Transverse colon (tissue), 4 donors: ENCODE measurements around the gene GRB2. TPM values are rescaled to one million over a fixed set of nuclear protein-coding genes. Genes with fewer than 3 reads are reported as not detected.

Source experiments
- DNase-seq: peaks from one replicate; pipeline ENCODE4 v3.0.0-alpha.2; 2019
- H3K27ac ChIP-seq, 4 donors: fragments of 200-600 bp; sonication (generic); 2 replicates each; pipeline ENCODE4 v1.5.1; 2016 to 2018; ENCODE audit warnings: inconsistent platforms in 4 of 4
- H3K27me3 ChIP-seq: fragments of 200-600 bp; sonication (generic); 2 replicates; pipeline ENCODE4 v1.5.1; 2017; ENCODE audit warnings: inconsistent platforms
- H3K36me3 ChIP-seq, 4 donors: fragments of 200-600 bp; sonication (generic); 2 replicates each; pipeline ENCODE4 v1.5.1; 2017 to 2019; ENCODE audit warnings: inconsistent platforms in 4 of 4
- H3K4me1 ChIP-seq, 4 donors: fragments of 200-600 bp; sonication (generic); 2 replicates each; pipeline ENCODE4 v1.5.1; 2017 to 2020; ENCODE audit warnings: inconsistent platforms in 4 of 4
- H3K4me3 ChIP-seq, 4 donors: fragments of 200-600 bp; sonication (generic); 1 replicate in 1 of 4; 2 replicates in 3 of 4; pipeline versions ENCODE4 v1.5.1 to v1.6.1; 2017 to 2019; ENCODE audit warnings: inconsistent platforms in 4 of 4
- H3K9me3 ChIP-seq, 2 donors: fragments of 200-600 bp; sonication (generic); 2 replicates each; pipeline ENCODE4 v1.5.1; 2017 to 2019; ENCODE audit warnings: inconsistent platforms in 2 of 2
- EP300 ChIP-seq: sonication (generic); formaldehyde crosslinking; IDR thresholded peaks from one replicate; pipeline ENCODE4 v1.6.1; 2017; ENCODE audit warnings: antibody characterized with exemption, low read depth
- POLR2A ChIP-seq: fragments of 450-650 bp; IDR thresholded peaks from one replicate; pipeline ENCODE4 v1.6.1; 2016; ENCODE audit warnings: antibody characterized with exemption, mild to moderate bottlenecking, moderate library complexity
- POLR2AphosphoS5 ChIP-seq, 3 donors: sonication (generic); formaldehyde crosslinking; IDR thresholded peaks; one replicate each; pipeline ENCODE4 v1.6.1; 2016; ENCODE audit warnings: antibody characterized with exemption in 3 of 3
- WGBS, 2 donors: methylation state at CpG; one replicate each; pipeline ENCODE4 v1.1.5; 2018; ENCODE audit warnings: low coverage in 1 of 2; 5-methylcytosine and 5-hydroxymethylcytosine counted together
- in situ Hi-C, 4 donors: fragments of 200-750 bp; cut with MboI; loops; one replicate each; pipeline versions ENCODE4 v1.15.0 to v1.15.1; 2017; ENCODE audit warnings: low sequenced_read_pairs in 3 of 4, low pct_ligation_motif_present in 1 of 4, low pct_unique_long_range_greater_than_20kb in 1 of 4
- intact Hi-C: fragments of 100-400 bp; cut with DNase I; formaldehyde crosslinking; loops from one replicate; pipeline ENCODE4 v1.15.1; 2023; ENCODE audit warnings: low total_unique reads
- total RNA-seq, 4 donors: library from RNA; depleted of rRNA; stranded (reverse); fragments of >200 nt; gene quantifications; one replicate each; pipeline ENCODE4 v1.1.0, GENCODE V29; 2016
- TF ChIP-seq, protein P1 (sequence below), 5 experiments: fragments of 200-600 bp in 3 of 5; fragments of 450-650 bp in 2 of 5; sonication (generic) in 3 of 5; IDR thresholded peaks; 1 replicate in 2 of 5; 2 replicates in 3 of 5; pipeline ENCODE4 v1.5.1; 2016 to 2017; ENCODE audit warnings: antibody characterized with exemption in 5 of 5, inconsistent platforms in 3 of 5, mild to moderate bottlenecking in 2 of 5, moderate library complexity in 1 of 5

GRB2 gene
- total RNA-seq, 4 donors from 2014 or later, result 105 to 183 (median 136) TPM

DNA sequence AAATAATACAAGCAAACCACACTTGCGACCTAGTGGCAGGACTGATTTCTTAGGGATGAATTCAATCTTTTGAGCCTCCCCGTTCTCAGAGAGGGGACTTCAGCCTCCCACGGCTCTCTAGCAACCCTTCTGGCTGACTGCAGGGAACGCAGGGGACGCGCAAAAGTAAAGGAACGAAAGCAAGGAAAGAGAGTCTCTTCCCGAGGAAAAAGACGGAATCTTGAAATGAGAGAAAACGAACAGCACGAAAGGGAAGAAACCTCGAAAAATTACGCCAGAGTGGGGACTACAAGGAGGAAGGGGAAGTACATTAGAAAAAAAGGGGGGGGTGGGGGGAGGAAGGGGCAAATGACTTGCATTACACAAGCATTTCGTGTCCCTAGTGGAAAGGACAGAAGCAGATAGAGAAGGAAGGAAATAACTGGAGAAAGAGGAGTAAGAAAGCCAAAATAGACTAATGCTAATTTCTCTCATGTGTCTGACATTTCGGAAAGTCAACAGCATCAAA, 1.2 kb downstream of the GRB2 start:
- 0% methylated on average over 12 to 15 of the region's 15 CpGs for WGBS, 2 donors
- TF ChIP-seq, protein P1, sequence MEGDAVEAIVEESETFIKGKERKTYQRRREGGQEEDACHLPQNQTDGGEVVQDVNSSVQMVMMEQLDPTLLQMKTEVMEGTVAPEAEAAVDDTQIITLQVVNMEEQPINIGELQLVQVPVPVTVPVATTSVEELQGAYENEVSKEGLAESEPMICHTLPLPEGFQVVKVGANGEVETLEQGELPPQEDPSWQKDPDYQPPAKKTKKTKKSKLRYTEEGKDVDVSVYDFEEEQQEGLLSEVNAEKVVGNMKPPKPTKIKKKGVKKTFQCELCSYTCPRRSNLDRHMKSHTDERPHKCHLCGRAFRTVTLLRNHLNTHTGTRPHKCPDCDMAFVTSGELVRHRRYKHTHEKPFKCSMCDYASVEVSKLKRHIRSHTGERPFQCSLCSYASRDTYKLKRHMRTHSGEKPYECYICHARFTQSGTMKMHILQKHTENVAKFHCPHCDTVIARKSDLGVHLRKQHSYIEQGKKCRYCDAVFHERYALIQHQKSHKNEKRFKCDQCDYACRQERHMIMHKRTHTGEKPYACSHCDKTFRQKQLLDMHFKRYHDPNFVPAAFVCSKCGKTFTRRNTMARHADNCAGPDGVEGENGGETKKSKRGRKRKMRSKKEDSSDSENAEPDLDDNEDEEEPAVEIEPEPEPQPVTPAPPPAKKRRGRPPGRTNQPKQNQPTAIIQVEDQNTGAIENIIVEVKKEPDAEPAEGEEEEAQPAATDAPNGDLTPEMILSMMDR (IDR thresholded peaks at IDR 0.05), result peak; percentile 77 to 85 (median 80)
- TF ChIP-seq POLR2AphosphoS5 (IDR thresholded peaks at IDR 0.05) (no peak), POLR2A (no peak), EP300 (no peak)
- H3K9me3 ChIP-seq, result no peaks in the 10 kb centered on the region
- in situ Hi-C loops (loop anchor here in 2 of 4 donors (25.0 kb wide), 1 partner anchor 92 kb away; no protein-coding TSS in a partner anchor), intact Hi-C loops (loop anchor here (5.0 to 10.0 kb wide), 2 partner anchors 82 to 289 kb away; no protein-coding TSS in a partner anchor)
- H3K27me3 ChIP-seq, result no peaks in the 10 kb centered on the region
- peak overlapping the region; percentile 96 to 98 (median 97) for H3K27ac ChIP-seq
- peaks cover 12 to 41% (median 16%) of the 10 kb centered on the region in 4 donors for H3K4me1 ChIP-seq
- peak overlapping the region; percentile 85 to 97 (median 93) for H3K4me3 ChIP-seq
- H3K36me3 ChIP-seq, result no peaks in the 10 kb centered on the region
- peak; percentile 76 for DNase-seq

GRCh38 chr17:75403131-75403530, 2.3 kb downstream of the GRB2 start:
- peak overlapping the region in 1 of 4 donors; percentile 93 for H3K4me3 ChIP-seq
- in situ Hi-C loops (loop anchor here in 2 of 4 donors (25.0 kb wide), 1 partner anchor 91 kb away; no protein-coding TSS in a partner anchor), intact Hi-C loops (loop anchor here (5.0 to 10.0 kb wide), 2 partner anchors 81 to 288 kb away; no protein-coding TSS in a partner anchor)
- TF ChIP-seq, protein P1 (IDR thresholded peaks at IDR 0.05), result no peak
- TF ChIP-seq POLR2A, result no peak
- no peak for TF ChIP-seq POLR2AphosphoS5 (IDR thresholded peaks at IDR 0.05)
- TF ChIP-seq EP300, result no peak
- 65% methylated on average over 2 to 5 of the region's 5 CpGs for WGBS, 2 donors
- H3K27ac ChIP-seq, result peak overlapping the region; percentile 96 to 98 (median 97)
- H3K4me1 ChIP-seq, result peaks cover 12 to 43% (median 16%) of the 10 kb centered on the region in 4 donors
- H3K36me3 ChIP-seq, result no peaks in the 10 kb centered on the region
- no peaks in the 10 kb centered on the region for H3K27me3 ChIP-seq
- no peak for DNase-seq
- no peaks in the 10 kb centered on the region for H3K9me3 ChIP-seq

- no peak for TF ChIP-seq EP300
- TF ChIP-seq POLR2AphosphoS5 (IDR thresholded peaks at IDR 0.05), result no peak
- no peak for TF ChIP-seq POLR2A
- TF ChIP-seq, protein P1 (IDR thresholded peaks at IDR 0.05), result no peak
- no peak for DNase-seq
- Histone ChIP-seq H3K4me1 (peaks cover 12 to 47% (median 16%) of the 10 kb centered on the region in 4 donors), H3K36me3 (no peaks in the 10 kb centered on the region), H3K4me3 (no peak overlapping the region), H3K27me3 (no peaks in the 10 kb centered on the region), H3K27ac (no peak overlapping the region), H3K9me3 (no peaks in the 10 kb centered on the region)
- WGBS, 2 donors, result 73 to 92% methylated on average over 2 of the region's 2 CpGs
- intact Hi-C loops, result loop anchor here (5.0 to 10.0 kb wide), 2 partner anchors 80 to 287 kb away; no protein-coding TSS in a partner anchor
- in situ Hi-C loops, result loop anchor here in 2 of 4 donors (25.0 kb wide), 1 partner anchor 90 kb away; no protein-coding TSS in a partner anchor
Observed at GRCh38 chr17:75402026-75402425, 3.5 kb downstream of the GRB2 start.

- Histone ChIP-seq H3K27me3 (no peaks in the 10 kb centered on the region), H3K9me3 (no peaks in the 10 kb centered on the region), H3K36me3 (no peaks in the 10 kb centered on the region), H3K4me1 (peaks cover 8 to 54% (median 15%) of the 10 kb centered on the region in 4 donors), H3K4me3 (no peak overlapping the region), H3K27ac (no peak overlapping the region)
- in situ Hi-C loops (loop anchor here in 2 of 4 donors (25.0 kb wide), 1 partner anchor 88 kb away; no protein-coding TSS in a partner anchor), intact Hi-C loops (loop anchor here (5.0 to 10.0 kb wide), 2 partner anchors 78 to 286 kb away; no protein-coding TSS in a partner anchor)
- DNase-seq, result no peak
- WGBS, 2 donors, result 84 to 95% methylated on average over 8 of the region's 8 CpGs
- TF ChIP-seq POLR2A (no peak), POLR2AphosphoS5 (IDR thresholded peaks at IDR 0.05) (no peak), EP300 (no peak)
- TF ChIP-seq, protein P1 (IDR thresholded peaks at IDR 0.05), result no peak
Observed at GRCh38 chr17:75400326-75400939, 5.0 kb downstream of the GRB2 start.
